Epithelial cell of esophagus (primary cell): Measurements from ENCODE around the gene COL9A1.

Source experiments
- DNase-seq: peaks from one replicate; pipeline ENCODE4 v3.0.0; 2010; ENCODE audit warnings: low read depth
- H3K4me3 ChIP-seq: 2 replicates; pipeline ENCODE4 v1.5.1; 2011; ENCODE audit warnings: mild to moderate bottlenecking, low read length, control low read depth
- TF ChIP-seq, protein P1 (sequence below): IDR thresholded peaks from 2 replicates; pipeline ENCODE4 v1.5.1; 2011; ENCODE audit warnings: low read depth, mild to moderate bottlenecking, low read length, control low read depth, inconsistent platforms; ENCODE audit not compliant: insufficient read depth; ENCODE audit errors: missing control alignments

Gene COL9A1

GRCh38 chr6:70198785-70199184 is 104.1 kb downstream of the COL9A1 start:
- no peak for DNase-seq
- TF ChIP-seq, protein P1, sequence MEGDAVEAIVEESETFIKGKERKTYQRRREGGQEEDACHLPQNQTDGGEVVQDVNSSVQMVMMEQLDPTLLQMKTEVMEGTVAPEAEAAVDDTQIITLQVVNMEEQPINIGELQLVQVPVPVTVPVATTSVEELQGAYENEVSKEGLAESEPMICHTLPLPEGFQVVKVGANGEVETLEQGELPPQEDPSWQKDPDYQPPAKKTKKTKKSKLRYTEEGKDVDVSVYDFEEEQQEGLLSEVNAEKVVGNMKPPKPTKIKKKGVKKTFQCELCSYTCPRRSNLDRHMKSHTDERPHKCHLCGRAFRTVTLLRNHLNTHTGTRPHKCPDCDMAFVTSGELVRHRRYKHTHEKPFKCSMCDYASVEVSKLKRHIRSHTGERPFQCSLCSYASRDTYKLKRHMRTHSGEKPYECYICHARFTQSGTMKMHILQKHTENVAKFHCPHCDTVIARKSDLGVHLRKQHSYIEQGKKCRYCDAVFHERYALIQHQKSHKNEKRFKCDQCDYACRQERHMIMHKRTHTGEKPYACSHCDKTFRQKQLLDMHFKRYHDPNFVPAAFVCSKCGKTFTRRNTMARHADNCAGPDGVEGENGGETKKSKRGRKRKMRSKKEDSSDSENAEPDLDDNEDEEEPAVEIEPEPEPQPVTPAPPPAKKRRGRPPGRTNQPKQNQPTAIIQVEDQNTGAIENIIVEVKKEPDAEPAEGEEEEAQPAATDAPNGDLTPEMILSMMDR: no peak
- H3K4me3 ChIP-seq: no peak overlapping the region

- H3K4me3 ChIP-seq: no peak overlapping the region
Measured at GRCh38 chr6:70196531-70196930, 106.4 kb downstream of the COL9A1 start.

GRCh38 chr6:70194421-70194820 is 108.5 kb downstream of the COL9A1 start:
- DNase-seq: no peak
- no peak overlapping the region for H3K4me3 ChIP-seq
- TF ChIP-seq, protein P1: no peak

More at GRCh38 chr6:70196531-70196930, 106.4 kb downstream of the COL9A1 start:
- TF ChIP-seq, protein P1: no peak
- no peak for DNase-seq

DNA sequence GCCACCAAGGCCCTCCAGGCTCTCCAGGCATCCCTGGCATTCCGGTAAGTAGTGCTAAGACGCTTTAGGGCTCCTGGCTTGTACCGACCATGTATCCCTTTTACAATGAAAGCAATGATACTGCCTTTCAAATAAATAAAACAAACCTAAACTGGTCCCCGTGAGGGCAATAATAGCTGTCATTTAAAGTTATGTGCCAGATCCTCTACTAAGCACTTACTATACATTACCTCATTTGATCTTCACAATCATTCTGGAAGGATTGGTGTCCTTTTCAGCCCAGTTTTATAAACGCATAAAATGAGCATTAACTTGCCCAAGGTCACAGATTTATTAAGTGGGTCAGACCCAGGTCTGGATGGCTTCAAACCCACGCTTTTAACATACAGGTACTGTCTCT is 114.7 kb downstream of the COL9A1 start:
- no peak for DNase-seq
- no peak overlapping the region for H3K4me3 ChIP-seq
- TF ChIP-seq, protein P1: no peak

GRCh38 chr6:70186461-70186860 is 116.4 kb downstream of the COL9A1 start:
- no peak overlapping the region for H3K4me3 ChIP-seq
- TF ChIP-seq, protein P1: no peak
- no peak for DNase-seq

- H3K4me3 ChIP-seq: no peak overlapping the region
- TF ChIP-seq, protein P1: no peak
- no peak for DNase-seq
Measured at GRCh38 chr6:70184723-70185122, 118.2 kb downstream of the COL9A1 start.

- no peak for DNase-seq
- TF ChIP-seq, protein P1: no peak
- H3K4me3 ChIP-seq: no peak overlapping the region
Measured at GRCh38 chr6:70183538-70183937, 119.3 kb downstream of the COL9A1 start.
